ENCODE results near the gene RBP2.

DNA sequence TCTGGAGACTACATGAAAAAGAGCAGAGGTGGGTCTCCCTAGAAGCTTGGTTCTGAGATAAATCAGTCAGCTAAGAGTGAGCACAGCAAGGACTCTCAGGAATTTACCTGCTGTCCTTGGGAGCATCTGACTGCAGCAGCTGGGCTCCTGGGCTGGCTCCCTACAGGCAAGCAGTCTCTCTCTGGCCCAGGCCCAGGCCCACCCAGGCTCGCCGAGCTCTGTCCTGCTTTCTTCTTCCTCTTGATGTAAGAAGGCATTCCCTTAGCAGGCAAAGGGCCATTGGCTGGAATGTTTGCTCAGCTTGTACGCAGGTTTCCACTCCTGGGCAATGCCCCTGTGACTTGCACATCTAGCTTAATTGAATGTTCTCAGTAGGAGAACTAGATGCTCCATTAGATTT, 4.3 kb upstream of the RBP2 start:
- TF ChIP-seq GATA2 (IDR thresholded peaks at IDR 0.05; ENCODE audit: low read depth, low read length) (no peak), GATA3 (IDR thresholded peaks at IDR 0.05; ENCODE audit: low read depth, low read length) (no peak)

All from SH-SY5Y (cell line).